LNCaP clone FGC (cell line): ENCODE data around the gene GPATCH4.
"Not testable (repeated sequence)": the region's sequence is repeated elsewhere in the genome, so short reads cannot be mapped to it uniquely, and the experiment has no call there.

Experiments
- DNase-seq: peaks from one replicate; pipeline ENCODE4 v3.0.0-alpha.2; 2011; ENCODE audit warnings: low read depth
- H3K4me3 ChIP-seq: 2 replicates; pipeline ENCODE4 v1.5.1; 2011; ENCODE audit warnings: mild to moderate bottlenecking, low read depth, low read length, control low read depth
- TF ChIP-seq, protein P1 (sequence below): IDR thresholded peaks from 2 replicates; pipeline ENCODE4 v1.5.1; 2012; ENCODE audit warnings: mild to moderate bottlenecking; ENCODE audit not compliant: control insufficient read depth, insufficient read depth; ENCODE audit errors: extremely low read depth

Gene GPATCH4

DNA sequence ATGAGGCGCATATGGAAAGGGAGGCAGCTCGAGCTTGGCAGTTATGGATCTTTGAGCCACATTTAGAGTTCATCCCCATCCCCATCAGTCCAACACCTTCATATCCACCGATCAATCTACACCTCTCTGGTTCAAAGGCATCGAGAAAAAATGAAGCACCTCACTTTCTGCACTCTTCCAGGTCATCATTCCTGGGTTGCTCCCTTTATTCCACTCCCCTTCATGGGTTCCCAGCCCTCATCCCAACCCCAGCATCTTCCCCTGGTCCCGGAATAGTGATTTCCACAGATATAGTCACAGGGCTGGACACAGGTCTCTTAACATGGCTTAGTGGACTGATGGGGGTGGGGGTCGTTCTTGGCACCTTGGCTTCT lies 18.3 kb upstream of the GPATCH4 start:
- no peak overlapping the region for H3K4me3 ChIP-seq
- DNase-seq, result no peak
- TF ChIP-seq, protein P1, sequence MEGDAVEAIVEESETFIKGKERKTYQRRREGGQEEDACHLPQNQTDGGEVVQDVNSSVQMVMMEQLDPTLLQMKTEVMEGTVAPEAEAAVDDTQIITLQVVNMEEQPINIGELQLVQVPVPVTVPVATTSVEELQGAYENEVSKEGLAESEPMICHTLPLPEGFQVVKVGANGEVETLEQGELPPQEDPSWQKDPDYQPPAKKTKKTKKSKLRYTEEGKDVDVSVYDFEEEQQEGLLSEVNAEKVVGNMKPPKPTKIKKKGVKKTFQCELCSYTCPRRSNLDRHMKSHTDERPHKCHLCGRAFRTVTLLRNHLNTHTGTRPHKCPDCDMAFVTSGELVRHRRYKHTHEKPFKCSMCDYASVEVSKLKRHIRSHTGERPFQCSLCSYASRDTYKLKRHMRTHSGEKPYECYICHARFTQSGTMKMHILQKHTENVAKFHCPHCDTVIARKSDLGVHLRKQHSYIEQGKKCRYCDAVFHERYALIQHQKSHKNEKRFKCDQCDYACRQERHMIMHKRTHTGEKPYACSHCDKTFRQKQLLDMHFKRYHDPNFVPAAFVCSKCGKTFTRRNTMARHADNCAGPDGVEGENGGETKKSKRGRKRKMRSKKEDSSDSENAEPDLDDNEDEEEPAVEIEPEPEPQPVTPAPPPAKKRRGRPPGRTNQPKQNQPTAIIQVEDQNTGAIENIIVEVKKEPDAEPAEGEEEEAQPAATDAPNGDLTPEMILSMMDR, result no peak

DNA sequence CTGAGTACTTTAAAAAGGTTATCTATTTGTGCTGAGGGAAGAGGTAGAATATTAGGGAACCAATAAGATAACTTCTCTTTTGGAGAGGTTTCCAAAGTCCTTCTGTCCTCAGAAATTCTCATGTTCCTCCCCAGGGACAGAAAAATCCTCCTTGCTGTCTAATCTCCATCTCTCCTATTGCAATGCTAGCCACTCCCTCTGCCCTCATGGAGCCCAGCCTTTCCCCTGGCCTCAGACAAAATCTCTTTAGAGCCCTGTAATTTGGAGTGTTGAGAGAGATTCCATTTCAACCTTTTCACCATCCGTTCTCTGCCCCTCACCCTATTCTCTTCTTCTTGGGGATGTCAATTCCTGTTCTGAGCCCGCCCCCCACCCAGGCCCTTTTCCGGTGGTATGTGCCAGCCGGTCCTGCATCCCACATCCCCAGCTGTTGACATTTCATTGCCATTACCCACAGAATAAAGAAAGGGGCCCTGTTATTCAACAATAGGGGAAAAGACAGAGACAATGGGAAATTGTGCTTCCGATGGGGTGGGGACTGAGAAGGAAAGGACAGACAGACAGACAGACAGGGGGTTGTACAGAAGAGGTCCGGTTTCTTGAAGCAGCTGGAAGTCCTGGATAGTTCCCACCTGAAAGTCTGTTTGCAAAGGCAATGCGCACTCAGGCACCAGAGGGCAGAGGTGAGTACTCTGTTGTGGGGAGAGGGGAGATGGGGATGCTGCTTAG lies 17.7 kb upstream of the GPATCH4 start, which contains the start of gene HAPLN2:
Gene HAPLN2 (plus strand): TSS at position 563 of the 729 bp plus-strand sequence. CDS start 4,076 bp downstream, outside the sequence.
- no peak for DNase-seq
- TF ChIP-seq, protein P1, result peak; percentile 63
- H3K4me3 ChIP-seq, result no peak within 1 kb of the TSS

DNA sequence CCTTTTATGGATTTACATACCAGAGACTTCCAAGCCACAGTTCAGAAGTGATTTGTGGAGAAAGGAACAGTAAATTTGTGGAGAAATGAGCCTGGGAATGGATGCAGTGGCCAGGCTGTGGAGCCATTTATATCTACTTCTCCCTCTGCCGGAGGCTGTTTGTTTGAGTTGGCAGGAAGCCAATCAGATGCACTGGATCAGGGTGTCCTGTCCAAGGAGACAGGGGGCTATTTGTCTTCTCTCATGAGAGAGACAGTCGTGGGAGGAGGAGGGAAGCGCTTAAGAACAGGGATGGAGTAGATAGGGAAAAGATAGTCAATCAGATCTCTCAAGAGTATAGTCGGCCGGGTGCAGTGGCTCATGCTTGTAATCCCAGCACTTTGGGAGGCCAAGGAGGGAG lies 15.2 kb upstream of the GPATCH4 start:
- H3K4me3 ChIP-seq, result peak overlapping the region; percentile 13
- peak; percentile 87 for DNase-seq
- TF ChIP-seq, protein P1, result 0 out of 2 replicates have a peak, but pooled peaks have one; percentile 4

DNA sequence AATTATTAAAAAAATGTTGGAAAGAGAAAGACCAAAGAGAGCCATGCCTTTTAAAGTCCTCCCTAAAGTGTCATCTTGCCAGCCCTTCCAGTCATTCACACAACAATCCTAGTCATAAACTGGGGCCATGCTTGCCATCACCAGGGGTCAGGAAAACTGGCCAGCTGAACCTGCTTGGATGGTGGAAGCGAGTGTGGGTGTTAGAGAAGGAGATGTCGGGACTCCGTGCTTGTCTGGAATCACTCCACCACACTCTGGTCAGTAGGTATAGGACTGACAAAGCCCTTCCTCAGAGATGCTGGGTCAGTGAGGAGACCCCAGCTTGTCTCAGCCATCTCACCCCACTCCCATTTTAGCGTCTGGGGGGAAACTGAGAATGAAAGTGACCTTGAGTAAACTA lies 14.7 kb upstream of the GPATCH4 start:
- TF ChIP-seq, protein P1, result no peak
- peak overlapping the region; percentile 13 for H3K4me3 ChIP-seq
- no peak for DNase-seq

- H3K4me3 ChIP-seq, result no peak overlapping the region
- no peak for DNase-seq
- TF ChIP-seq, protein P1, result no peak
Observed at GRCh38 chr1:156612666-156613065, 11.4 kb upstream of the GPATCH4 start.

DNA sequence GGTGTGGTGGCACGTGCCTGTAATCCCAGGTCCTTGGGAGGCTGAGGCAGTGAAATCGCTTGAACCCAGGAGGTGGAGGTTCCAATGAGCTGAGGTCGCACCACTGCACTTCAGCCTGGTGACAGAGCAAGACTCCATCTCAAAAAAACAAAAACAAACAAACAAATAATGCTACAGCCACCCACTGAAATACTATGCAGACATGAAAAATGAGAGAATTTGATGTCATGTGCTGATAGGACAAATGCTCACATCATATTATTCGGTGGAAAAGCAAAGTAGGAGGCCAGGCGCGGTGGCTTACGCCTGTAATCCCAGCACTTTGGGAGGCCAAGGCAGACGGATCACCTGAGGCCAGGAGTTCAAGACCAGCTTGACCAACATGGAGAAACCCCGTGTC lies 8.8 kb upstream of the GPATCH4 start:
- H3K4me3 ChIP-seq, DNase-seq: not testable (repeated sequence)

DNA sequence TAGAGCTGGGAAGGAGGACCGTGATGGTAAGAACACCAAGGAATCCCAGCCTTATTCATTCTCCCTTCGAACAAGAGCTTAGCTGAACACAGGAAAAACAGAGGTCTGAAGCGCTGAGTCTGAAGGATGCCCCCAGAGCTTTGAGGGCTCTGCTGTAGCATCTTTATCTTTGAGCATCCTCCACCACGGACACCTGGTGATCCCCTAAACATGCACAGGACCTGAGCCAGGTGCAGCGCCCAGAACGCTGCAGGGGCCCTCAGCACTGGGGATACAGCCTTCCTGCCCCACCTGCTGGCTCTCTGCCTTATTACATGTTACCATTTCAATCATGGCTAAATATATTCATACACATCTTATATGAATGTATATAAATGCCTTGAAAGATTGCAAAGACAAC lies 7.7 kb upstream of the GPATCH4 start:
- TF ChIP-seq, protein P1, result peak; percentile 41
- no peak for DNase-seq
- no peak overlapping the region for H3K4me3 ChIP-seq
